ENCODE results near the gene RPA3. TPM values are rescaled to one million over a fixed set of nuclear protein-coding genes. Genes with fewer than 3 reads are reported as not detected.

Gene RPA3
- total RNA-seq, 1 experiment from 2014 or later, result 108 TPM

- H3K27ac Mint-ChIP-seq, result no peak overlapping the region; a peak in 1 of 7 replicates
- H2AFZ ChIP-seq (ENCODE audit: low read length), result no peak overlapping the region
- H2BK120ac ChIP-seq (ENCODE audit: low read depth, low read length, poor library complexity, severe bottlenecking), result no peak overlapping the region
- no peaks in the 10 kb centered on the region for H3K27me3 ChIP-seq (ENCODE audit: insufficient read depth, low read length)
- no peak overlapping the region for H3K27ac ChIP-seq (ENCODE audit: insufficient read length, low read depth, low read length)
- no peak overlapping the region for H4K91ac ChIP-seq (ENCODE audit: insufficient read length, low read depth, low read length)
- peaks cover 8 to 18% of the 10 kb centered on the region in 2 experiments for H3K4me1 Mint-ChIP-seq
- H3K4ac ChIP-seq (ENCODE audit: low read depth, low read length), result no peak overlapping the region
- no peaks in the 10 kb centered on the region for H3K79me1 ChIP-seq (ENCODE audit: insufficient read depth, low read depth, low read length, poor library complexity, severe bottlenecking)
- H3K4me3 Mint-ChIP-seq, result no peak overlapping the region
- H3K27me3 Mint-ChIP-seq (ENCODE audit: low read depth), result no peaks in the 10 kb centered on the region
- H4K5ac ChIP-seq (ENCODE audit: insufficient read length, low read depth, low read length), result no peak overlapping the region
- no peak overlapping the region for H3K18ac ChIP-seq (ENCODE audit: insufficient read length, low read depth, low read length)
- H2BK15ac ChIP-seq (ENCODE audit: low read depth, low read length), result no peak overlapping the region
- TF ChIP-seq CTCF (conservative IDR thresholded peaks at IDR 0.05), result no peak
- H4K8ac ChIP-seq (replicated peaks; ENCODE audit: insufficient read length, low read depth, low read length), result no peak overlapping the region
- peaks cover 4% of the 10 kb centered on the region in 2 experiments; a peak in 4 of 5 replicates for H3K9me3 Mint-ChIP-seq
- H2BK20ac ChIP-seq (ENCODE audit: low read depth, low read length, poor library complexity, severe bottlenecking), result no peak overlapping the region
- no peak overlapping the region for H3K56ac ChIP-seq (ENCODE audit: insufficient read length, low read depth, low read length)
- no peak overlapping the region for H2BK5ac ChIP-seq (ENCODE audit: insufficient read length, low read length)
- H4K20me1 ChIP-seq (ENCODE audit: control insufficient read depth, insufficient read depth, insufficient read length), result no peaks in the 10 kb centered on the region
- H2AK5ac ChIP-seq (ENCODE audit: insufficient read length, low read length), result no peak overlapping the region
- no peaks in the 10 kb centered on the region for H3K9me3 ChIP-seq (ENCODE audit: control insufficient read depth, low read depth, low read length)
- no peak overlapping the region for H3K23ac ChIP-seq (ENCODE audit: insufficient read length, low read depth, low read length)
- DNase-seq, result no peak
- H3T11ph ChIP-seq (ENCODE audit: low read length), result no peak overlapping the region
- no peak overlapping the region for H3K4me2 ChIP-seq (ENCODE audit: insufficient read depth, insufficient read length, low read length)
- H3K9ac ChIP-seq (ENCODE audit: extremely low read depth, insufficient read length, low read length), result no peak overlapping the region
- H3K23me2 ChIP-seq (ENCODE audit: insufficient read length, low read depth, low read length, poor library complexity, severe bottlenecking), result no peaks in the 10 kb centered on the region
- H3K79me2 ChIP-seq (ENCODE audit: insufficient read depth, low read length), result no peaks in the 10 kb centered on the region
- no peaks in the 10 kb centered on the region for H3K4me1 ChIP-seq (ENCODE audit: insufficient read depth, low read length)
- no peak overlapping the region for H2BK12ac ChIP-seq (ENCODE audit: insufficient read length, low read depth, low read length)
- no CpG with 5 or more reads among the region's 2 CpGs for WGBS (ENCODE audit: extremely low coverage, insufficient read length, low lambda C conversion rate)
- no peak overlapping the region for H3K14ac ChIP-seq (ENCODE audit: insufficient read depth, low read length)
- peaks cover 8 to 9% (median 9%) of the 10 kb centered on the region in 3 experiments; a peak in 6 of 7 replicates for H3K36me3 Mint-ChIP-seq (ENCODE audit: insufficient read depth in 1 of 3, low read depth in 3 of 3)
Observed at GRCh38 chr7:7673240-7673550, 45.2 kb downstream of the RPA3 start.
